Activated naive CD4-positive, alpha-beta T cell treated with anti-CD3 and anti-CD28 coated beads, Interleukin-2, amount 50 U/mL, for 16 hours (primary cell): ENCODE data around the gene SNX18.

ENCODE experiments used
- DNase-seq: peaks from one replicate; pipeline ENCODE4 v3.0.0-alpha.2; 2020

The SNX18 gene

DNA sequence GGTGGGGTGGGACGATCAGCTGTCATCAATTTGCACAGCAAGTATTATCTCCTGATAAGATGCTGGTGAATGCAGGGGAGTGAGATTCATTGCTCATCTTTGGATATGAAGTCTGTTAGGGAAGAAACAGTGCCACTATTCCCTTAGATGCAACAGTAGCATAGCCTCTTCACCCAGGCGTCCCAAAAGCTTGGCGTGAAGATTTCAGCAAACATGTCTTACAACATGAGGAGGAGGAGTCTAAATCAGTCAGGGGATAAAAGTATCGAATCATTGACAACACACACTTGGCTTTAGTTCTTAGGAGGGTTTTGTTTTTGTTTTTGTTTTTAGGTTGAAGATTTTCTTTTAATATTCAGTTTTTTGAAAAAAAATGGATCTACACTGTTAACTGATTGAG is 26.5 kb downstream of the SNX18 start:
- no peak for DNase-seq

DNA sequence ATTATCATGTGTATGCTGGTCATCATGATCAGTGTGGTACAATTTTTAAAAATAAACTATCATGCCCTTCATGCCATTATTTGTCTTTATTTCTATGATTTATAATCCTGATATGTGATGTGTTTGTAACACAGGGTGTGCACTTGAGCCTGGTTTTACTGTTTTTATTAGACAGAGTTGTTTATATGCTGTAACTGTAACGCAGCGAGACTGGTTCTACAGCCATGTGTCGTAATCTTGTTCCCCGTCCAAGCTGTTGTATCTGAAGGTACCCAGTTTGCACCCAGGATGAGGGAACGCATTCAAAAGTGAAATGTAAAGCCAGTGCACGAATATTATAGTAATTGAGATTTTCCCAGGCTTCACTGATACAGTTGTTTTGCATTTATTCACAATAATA is 28.2 kb downstream of the SNX18 start:
- DNase-seq = no peak

DNA sequence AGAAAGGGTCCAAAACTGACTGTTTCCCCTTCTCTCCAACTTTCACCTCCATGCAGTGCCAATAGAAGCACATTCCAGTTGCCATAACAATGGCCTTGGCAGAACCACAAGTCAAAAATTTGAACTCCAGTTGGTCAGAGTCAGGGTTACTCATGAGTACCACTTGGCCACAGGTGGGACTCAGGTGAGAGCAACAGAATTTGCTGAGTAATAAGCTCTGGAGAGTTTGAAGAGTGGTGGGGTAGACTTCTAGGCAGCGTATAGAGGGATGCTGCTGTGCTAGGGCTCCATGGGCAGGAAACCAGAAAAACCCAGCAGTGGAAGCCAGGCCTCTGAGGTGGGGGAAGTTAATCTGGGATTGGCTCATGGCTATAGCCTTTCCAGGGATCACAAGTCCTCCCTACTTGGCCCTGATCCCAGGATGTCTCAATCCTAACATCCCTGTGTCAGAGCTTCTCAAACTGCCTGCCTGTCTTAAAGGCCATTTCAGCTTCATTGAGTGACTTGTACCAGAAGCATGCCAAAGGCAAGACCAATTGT is 30.2 kb downstream of the SNX18 start:
- no peak for DNase-seq

DNA sequence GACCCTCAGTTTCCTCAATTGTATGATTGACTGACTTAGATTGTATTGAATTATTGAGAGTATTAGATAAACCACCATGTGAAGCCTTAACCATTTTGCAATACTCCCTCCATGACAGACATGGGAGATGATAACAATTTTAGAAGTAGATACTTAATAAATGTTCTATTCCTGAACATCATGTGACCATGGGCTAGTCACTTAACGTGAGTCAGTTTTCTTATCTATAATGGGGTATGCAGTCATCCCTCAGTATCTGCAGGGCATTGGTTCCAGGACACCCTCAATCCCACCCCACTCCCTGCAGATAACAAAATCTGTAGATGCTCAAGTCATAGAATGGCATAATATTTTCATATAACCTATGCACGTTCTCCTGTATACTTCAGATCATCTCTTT is 31.0 kb downstream of the SNX18 start:
- no peak for DNase-seq

DNA sequence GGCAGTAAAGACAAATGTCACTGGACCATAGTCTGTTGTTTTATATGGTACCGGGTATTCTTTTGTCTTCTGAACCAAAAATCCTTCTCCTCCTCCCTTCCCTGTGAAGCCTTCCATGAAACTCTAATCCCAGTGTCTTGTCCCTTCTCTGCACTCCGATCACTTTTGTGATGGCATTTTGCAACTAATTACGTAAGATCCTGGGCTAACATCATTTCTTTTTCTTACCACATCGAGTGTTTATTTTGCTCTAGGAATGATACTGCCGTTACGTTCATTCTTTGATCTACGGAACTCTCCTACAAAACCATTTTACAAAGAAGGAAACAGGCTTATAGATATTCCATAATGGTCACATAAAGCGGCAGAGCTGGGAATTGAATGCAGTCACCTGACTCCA is 33.7 kb downstream of the SNX18 start:
- no peak for DNase-seq

DNA sequence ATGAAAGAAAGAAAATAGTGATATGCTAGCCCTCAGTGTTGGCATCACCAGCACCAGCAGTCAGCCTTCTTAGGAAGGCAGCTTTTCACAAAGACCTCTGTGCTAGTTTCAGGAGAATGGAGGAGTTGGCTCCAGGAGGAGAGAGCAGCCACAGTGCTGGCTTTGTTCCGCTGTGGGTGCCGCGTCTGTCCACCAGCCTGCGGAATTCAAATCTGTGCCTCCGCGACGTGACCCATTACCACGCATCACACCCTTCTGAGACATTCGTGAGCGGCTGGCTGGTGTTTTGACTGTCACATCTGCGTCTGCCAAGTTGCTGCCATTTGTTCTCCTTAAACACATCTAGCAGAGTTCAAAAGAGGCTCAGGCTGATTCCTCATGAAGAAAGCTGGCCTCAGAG is 34.4 kb downstream of the SNX18 start:
- no peak for DNase-seq

DNA sequence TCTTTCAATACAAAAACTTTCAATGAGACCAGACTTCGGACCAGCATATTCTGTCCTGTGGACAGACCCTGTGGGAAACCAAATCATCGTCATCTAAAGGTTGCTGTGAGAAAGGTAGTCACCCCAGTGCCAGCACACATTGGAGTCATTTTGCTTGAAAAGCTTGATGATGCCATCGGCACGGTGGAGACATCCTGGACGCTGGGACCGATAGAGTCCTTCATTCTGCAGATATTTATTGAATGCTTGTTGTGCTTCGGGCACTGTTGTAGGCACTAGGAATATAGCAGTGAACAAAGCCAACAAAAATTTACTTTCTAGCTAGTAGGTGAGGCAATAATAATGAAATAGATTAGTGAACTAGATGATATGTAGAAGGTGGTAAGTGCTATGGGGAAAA is 34.9 kb downstream of the SNX18 start:
- DNase-seq = no peak

DNA sequence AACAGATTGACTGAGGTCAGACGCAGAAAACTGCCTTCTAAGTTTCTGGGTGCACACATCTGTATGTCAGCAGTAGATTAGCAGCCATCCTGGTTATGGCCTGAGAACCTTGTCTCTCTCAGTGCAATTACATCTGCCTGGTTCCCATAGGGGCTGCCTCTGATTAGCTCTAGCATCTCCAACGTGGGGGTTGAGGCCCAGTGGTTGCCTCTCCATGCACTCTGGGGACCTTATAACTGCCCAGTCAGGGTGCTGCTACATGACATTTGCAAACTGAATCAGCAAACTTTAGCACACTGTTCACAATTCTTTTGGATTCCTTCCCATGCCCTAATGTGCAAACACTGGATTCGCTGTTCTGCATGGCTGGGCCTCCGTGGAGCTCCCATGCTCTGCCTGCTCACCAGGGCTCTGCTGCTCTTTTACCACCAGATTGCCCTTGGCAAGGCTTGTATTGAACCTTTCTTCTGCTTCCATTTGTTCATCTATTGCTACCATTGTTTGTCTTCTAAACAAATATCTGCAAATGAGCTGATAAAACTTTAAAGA is 36.2 kb downstream of the SNX18 start:
- DNase-seq = no peak

DNA sequence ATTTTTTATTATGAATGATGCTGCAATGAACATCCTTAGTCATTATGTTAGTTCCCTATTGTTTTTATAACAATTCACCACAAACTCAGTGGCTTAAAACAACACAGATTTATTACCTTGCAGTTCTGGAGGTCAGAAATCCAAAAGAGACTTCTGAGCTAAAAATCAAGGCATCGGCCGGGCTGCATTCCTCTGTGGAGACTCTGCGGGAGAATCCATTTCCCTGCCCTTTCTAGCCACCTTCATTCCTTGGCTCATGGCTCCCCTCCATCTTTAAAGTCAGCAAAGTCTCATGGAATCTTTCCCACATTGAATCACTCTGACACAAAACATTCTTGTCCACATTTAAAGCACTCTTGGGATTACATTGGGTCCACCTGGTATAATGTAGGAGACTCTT is 38.6 kb downstream of the SNX18 start:
- DNase-seq = no peak

DNA sequence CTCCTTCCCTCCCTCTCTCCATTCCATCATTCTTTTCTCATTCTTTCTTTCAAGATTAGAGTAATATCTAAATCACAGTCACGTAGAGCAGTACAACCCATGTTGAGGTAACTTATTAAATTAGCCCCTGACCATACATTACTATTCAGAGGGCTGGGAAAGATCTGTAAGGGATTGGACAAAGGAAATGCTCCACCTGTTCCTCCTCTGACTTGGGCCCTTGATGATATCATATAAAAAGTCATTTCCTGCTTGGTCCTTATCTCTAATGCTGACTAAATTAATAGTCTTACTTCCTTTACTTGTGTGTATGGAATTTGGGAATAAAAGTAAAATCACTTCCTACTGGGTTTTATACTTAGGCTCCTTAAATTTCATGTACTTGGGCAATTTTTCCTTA is 40.8 kb downstream of the SNX18 start:
- no peak for DNase-seq

DNA sequence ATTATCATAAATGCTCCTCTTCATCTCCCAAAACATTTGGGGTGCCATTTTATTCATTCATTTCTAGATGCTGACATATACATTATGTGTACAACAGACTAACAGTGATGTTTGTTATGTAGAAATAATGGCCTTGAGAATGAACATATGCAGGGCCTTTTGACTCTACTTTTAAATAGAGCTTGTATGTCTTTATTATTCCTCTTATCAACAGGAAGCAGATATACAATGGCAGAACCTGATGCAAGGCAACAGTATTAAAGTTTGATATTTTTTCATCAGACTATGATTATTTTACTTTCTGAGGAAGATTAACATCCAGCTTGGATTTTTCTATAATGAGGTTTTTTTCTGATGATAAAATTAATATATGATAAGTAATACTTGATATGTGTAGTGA is 44.1 kb downstream of the SNX18 start:
- DNase-seq = no peak

DNA sequence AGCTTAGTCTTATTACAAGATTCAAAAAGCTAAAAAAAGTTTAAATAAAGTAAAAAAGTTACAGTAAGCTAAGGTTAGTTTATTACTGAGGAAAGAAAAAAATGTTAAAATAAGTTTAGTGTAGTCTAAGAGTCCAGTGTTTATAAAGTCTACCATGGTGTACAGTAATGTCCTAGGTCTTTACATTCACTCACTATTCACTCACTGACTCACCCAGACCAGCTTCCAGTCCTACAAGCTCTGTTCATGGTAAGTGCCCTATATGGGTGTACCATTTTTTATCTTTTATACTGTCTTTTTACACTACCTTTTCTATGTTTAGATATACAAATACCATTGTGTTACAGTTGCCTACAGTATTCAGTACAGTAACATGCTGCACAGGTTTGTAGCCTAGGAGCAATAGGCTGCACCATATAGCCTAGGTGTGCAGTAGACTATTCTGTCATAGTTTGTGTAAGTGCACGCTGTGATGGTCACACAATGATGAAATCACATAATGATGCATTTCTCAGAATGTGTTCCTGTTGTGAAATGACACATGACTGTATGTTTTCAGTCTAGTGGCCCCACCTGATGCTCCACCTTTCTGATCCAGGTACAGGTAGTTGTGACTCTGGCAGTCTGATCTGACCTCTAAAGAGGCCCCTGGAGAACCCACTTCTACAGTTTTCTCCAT is 45.7 kb downstream of the SNX18 start:
- DNase-seq = no peak

DNA sequence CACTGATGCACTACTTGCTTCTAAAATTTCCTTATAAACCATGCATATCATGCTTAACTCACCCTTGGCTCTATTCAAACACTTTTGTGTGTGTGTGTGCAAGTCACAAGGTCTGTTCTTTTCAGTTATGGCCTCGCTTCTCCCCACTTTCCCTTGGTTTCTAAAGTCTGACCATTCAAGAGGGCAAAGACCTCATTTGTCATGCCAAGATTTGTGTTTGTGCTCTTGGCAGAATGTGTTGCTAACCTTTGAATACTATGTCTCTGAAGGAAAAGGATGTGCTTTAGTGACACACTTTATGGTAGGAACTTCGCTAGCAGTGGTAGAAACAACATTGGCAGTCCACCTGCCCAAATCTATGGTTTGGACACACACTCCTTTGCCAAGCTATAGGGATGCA is 50.4 kb downstream of the SNX18 start:
- no peak for DNase-seq

DNA sequence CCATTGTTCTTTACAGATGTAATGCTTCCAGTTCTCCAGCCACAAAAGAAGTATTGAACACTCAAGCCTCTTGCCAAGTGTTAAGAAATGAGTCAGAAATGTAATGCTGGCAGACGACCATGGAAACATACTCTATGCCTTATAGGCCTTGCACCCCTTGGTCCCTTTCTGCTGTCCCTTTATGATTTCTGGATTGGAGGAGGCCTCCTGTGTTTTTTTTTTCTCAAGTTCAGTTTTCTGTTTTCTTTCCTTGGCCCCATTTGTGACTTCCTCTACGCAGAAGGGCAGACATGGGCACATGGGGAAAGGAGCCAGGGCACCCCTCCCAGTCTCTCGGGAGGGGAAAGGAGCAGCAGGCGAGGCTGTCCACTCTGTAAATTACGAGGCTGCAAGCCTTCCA is 53.4 kb downstream of the SNX18 start:
- no peak for DNase-seq

DNA sequence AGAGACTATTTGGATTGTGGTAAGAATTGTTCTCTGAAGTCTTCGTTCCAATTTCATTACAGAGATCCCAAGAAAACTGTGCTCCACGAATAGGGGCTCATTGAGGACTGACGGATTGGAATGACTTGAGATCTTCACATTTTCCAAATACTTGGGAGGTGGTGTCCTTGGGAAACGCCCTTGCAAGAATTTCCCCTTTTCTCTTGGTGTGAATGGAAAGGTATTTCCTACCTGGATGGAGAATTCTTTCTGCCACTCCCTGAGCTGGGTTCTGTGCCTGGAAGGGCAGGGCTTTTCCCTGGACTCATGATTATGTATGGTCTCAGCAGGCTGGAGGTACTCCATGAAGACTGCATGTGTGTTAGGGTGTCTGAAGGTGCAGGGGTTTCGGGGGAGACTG is 53.9 kb downstream of the SNX18 start:
- DNase-seq = no peak

DNA sequence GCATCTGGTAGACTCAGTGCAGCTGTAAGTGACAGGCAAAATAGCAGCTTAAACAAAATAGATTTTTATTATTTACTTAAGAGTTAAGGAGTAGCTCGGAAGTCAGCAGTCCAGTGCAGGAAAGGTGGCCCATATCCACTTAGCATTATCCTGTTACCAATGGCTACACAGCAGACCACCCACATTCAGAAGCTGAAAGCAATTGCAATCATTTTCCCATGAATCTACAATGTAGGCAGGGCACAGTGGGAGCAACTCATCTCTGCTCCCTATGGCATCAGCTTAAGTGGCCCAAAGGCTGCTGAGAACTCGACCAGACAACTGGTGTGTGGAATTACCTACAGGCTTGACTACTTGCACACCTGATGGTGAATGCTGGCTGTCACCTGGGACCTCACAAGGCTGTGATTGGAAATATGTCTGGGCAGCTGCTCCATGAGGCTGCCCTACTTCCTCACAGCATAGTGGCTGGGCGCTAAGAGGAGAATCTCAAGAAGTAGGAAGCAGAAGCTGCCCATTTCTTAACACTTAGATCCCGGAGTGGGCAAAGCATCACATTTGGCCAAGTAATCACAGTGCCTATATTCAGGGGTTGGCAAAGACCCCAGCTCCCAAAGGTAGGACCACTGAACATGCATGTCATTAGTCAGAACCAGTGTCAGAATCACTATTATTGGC is 56.4 kb downstream of the SNX18 start:
- DNase-seq = no peak

DNA sequence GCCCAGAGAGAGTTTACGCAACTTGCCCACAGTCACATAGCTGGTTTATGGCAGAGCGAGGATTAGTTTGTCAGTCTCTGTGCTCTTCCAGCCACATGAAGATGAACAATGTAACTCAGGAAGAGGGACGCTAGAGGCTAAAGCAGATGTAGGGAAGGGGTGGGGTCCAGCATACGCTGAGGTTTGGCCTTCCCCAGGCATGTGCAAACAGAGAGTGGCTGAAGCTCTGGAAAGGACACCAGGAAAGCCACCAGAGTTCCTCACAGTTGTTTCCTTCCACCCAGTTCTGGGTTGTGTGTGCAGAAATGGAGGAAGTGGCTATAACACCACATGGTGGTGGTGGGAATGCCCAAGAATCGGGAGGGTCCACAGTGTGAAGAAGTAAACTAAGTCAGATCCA is 60.0 kb downstream of the SNX18 start:
- DNase-seq = no peak

DNA sequence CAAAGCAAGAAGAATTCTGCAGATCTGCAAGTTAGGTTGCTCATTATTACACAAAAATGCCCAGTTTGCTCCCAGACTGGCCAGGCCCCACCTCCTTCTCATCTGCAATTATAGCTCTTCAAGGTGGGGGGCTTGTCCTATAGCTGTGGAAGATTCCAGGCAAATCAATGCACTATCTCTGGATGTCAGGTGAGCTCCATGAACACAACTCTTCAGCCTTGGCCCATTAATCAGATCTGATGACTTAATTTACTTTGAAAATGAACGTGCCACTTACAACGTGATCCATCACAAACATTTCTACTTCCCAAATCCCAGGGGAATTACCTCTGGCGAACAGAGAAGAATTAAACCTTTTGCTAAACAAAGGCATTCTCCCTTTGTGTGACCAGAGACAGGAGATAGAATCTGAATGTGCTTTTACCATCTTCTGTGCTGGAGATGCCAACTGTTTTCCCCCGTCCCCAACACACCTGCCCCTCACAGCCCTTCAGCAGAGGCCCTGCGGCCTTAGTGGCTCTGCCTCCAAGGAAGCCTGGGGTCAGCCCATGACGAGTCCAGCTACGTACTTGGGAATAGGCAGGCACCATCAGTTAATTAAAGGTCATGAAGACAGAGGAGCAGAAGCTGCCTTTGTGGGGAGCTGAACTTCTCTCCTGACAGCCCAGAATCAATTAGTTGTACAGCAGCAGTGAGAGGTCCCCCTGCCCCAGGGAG is 60.5 kb downstream of the SNX18 start:
- no peak for DNase-seq

DNA sequence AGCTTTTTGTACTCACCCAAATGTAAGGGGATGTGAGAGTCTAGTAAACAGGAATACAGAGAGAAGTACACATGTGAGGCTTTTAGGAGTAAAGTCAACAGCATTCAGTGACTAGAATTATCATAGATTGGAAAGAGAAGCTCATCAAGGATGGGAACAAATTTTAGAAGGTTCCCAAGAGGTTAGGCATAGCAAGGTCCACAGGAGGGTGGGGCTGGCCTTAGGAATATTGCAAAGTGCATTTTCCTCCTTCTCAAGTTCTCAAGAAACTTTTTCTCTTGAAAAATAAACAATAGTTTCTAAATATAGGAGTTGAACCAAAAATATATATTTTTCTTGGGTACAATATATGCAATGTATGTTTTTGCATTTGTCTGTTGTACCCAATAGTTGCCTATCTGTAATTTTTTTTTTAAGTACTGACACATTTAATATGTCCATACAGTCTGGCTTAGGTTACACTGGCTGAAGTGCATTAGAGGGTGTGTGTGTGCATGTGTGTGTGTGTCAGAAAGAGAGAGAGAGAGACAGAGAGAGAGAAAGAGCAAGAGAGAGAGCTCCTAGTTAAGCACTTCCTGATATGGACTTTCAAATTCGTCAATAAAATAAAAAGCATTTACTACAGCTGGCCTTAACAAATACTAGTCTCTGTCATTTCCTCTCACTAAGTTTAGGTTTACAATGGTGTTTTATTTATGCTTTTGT is 62.2 kb downstream of the SNX18 start:
- no peak for DNase-seq

DNA sequence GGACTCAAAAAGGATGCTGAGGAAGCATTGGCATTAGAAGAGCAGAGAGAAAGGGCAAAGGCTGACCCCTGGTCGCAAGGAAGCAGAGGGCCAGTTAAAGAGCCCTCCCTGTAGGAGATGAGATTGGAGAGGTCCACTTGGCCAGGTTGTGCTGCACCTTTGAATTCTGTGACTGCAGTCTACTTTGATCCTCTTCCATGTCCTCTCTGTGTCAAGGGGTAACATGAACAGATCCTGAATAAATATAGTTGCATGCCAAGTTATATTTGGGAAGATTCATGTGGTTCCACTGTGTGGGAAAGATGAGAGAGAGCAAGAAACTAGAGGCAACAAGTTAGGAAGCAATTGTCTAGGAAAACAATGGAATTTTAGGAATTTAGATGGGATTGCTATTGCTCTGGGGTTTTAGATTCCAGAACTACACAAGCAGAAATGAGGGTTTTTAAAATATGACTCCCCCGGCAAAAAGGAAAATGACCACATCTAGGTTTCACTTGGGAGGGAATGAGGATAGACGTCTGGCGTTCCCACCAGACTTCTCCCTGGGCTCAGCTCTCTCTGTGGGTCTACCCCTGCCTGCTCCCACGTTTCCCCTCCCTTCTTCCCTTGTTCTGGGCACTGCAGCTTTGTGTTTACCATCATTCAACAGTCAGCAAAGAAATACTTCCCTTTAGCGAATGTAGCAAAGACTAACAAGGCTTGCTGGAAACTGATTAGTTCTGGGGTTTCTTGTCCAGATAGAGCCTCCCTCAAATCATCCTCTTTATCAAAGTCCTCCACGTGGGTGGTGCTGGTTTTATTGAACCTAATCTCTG is 63.6 kb downstream of the SNX18 start:
- DNase-seq = no peak

DNA sequence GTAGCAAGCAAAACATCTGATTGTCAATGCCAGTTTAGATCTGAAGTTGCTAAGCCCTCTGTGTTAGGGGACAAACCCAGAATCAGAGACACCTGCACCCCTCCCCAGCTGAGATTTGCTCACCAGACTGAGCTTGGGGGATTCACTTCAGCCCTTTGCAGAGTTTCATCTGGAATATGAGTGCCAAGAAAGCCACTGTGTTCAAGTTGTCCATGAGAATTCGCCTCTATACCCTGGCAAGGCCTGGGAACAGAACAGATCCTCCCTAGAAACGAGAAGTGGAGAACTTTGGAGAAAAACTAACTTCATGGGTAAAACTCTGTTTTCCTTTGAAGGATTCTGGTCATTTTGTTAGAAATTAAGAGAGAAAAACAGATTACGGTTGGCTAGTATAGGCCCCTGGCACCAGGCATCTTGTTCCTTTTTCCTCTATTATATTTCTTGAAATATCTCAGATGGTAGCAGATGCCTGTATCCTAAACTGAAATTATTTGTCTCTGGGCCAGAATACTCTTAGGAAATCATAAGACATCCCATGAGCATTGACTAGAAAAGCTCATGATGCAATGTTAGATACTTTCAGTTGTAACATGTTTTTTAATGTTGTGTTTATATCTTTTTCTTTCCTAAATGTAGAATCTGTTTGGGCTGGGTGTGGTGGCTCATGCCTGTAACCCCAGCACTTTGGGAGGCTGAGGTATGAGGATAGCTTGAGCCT is 64.4 kb downstream of the SNX18 start:
- DNase-seq = no peak

DNA sequence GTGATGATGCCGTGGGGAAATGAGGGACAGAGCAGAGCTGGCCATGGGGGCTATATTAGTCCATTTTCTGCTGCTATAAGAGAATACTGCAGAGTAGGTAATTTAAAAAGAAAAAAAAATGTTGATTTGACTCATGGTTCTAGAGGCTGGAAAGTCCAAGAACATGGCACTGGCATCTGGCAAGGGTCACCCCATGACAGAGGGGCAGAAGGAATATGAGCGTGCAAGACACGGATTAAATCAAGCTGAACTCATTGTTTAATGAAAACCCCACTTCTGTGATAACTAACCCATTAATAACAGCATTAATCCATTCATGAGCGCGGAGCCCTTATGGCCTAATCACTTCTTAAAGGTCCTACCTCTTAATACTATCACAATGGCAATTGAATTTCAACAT is 68.8 kb downstream of the SNX18 start:
- no peak for DNase-seq
